HG03025 (cell line): ENCODE results near the gene TTC16.

Experiments used
- ATAC-seq: cut with Tn5 transposase; IDR thresholded peaks from one replicate; pipeline ENCODE4 v1.9.1; 2021; ENCODE audit warnings: mild to moderate bottlenecking, moderate library complexity; ENCODE audit not compliant: unreplicated experiment, low FRiP score

Gene TTC16

DNA sequence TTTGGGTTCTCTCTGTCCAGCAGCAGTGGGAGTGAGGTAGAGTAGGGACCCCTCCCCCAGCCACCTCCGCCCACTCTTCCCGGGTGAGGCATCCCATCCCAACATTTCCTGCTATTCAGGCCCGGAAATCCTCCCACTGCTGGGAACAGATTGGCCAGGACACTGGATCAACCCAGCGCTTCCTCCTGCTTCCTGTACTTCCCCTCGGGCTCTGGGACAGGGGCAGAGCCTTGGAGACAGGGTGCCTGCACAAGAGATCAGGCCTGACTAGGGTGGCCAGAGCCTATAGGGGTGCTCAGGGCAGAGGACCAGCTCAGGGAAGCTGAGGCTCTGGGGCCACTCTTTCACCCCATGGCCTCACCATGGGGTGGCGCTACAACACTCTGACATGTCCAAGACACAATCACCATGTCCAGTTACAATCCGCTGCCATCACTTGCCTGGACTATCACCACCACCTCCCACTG, 48.1 kb downstream of the TTC16 start:
- no peak for ATAC-seq

DNA sequence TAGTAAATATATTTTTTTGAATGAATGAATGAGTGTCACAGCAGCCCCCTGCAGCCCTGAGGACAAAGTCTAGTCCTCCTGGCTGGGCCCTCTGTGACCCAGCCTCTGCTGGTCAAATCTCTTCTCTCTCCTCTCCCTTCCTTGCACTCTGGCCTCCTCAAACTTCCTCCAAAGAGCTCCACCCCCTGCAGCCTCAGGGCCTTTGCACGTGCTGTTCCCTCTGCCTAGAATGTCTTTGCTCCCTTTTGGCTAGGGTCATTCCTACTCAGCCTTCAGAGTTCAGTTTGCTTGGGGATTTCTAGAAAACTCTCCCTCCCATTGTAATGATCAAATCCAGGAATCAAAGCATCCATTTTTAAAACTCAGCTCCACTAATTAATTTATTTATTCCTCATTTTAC, 49.5 kb downstream of the TTC16 start:
- ATAC-seq: no peak

DNA sequence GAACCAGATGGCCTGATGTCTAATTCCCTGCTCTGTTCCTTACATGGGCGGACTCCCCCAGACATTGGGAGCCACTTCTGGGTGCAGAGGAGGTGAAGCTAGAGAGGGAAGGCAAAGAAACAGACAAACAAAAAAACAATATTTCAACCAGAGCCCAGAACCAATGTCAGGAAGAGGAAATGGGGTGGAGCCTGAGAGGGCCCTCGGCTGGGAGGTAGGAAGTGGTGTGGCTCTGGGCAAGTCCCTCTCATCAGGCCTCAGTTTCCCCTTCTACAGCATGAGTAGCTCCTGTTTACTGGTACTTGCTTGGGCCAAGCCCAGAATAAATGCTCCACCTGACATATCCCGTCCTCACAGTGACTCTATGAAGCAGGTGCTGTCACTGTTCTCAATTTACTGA, 51.5 kb downstream of the TTC16 start:
- no peak for ATAC-seq

DNA sequence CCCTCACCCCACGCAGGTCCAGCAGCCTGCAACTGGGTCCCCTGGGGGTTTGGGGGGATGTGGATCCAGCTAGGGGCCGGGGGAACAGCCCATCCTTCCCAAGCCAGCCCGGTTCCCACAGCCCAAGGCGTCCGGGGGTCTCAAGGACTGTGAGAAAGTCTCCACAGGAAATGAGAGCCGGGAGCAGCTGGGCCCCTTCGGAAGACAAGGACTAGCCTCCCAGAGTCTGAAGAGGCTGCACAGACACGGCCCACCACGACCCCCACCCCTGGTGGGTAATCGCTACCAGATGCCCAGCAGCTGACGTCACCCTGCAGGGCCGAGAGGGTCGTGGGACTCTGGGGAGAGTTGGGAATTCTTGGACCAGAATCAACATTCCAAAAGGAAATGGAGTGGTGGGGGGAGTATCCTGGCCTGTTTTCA, 52.0 kb downstream of the TTC16 start:
- no peak for ATAC-seq

DNA sequence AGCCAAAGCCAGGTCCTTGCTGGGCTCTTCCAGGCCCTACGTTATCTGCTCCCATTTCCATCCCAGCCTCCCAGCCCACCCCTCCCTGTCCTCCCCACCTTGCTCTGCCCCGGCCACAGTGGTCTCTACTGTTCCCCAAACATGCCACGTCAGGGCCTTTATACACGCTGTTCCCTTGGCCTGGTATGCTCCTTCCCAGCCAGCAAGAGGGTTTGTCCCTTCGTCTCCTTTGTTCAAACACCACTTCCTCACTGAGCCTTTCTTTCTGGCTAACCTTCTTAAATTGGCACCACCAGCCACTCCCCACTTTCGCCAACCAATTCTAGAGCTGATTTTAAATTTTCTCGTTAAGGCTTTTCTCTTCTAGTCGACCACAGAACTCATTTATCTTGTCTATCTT, 52.8 kb downstream of the TTC16 start:
- ATAC-seq: no peak

DNA sequence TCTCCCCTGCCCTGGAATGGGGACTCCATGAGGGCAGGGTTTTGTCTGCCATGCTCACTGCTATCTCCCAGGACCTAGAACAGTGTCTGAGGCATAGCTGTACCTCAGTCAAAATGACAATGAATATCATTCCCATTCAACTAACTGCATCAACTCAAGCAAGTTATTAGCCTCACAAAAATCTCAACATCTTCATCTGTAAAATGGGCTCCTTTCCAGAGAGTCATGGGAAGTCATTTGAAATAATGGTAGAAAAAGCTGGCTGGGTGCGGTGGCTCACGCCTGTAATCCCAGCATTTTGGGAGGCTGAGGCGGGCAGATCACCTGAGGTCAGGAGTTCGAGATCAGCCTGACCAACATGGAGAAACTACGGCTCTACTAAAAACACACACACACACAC, 53.2 kb downstream of the TTC16 start:
- ATAC-seq: no peak

DNA sequence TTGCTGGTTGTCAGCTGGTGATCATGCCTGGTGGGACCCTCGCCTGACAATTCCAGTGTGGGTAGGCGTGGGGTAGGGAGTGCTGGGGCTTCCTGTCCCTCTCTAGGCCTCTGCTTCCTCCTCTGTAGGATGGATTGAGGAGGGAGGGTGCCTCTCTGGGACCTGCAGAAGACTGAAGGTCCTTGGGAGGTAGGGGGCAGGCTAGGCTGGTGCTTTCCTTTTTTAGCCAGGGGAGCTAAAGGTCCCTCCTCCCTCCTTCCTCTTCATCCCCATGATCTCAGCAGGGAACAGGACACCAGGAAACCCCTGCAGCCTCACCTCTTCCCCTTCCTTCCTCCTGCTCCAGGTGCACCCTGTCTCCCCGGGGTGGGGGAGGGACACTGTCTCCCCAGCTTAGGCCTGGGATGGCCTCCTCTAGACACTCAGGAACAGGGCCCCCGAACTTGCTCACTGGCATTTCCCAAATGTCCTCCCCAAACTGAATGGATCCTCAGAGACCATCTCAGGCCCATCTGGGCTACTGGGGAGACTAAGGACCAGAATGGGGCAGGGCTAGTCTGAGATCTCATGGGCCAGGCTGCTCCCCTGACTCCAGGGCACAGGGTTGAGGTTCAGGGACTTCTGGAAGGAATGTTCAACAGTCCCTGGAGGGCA, 54.2 kb downstream of the TTC16 start:
- no peak for ATAC-seq

DNA sequence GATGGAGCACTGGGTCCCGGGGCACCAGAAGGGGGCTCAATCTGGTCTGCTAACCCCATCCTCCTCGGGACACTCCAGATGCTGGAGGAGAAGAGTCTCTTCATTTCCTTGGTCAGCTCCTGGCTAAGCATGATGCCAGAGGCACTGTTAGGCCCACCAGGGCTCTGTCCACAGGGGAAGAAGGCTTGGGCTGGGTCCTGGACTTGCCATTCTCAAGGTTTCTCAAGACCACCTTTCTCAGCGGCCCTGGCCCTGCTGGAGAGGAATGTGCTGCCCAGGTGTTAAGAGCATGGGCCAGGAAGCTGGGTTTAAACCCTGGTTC, 54.7 kb downstream of the TTC16 start:
- no peak for ATAC-seq

DNA sequence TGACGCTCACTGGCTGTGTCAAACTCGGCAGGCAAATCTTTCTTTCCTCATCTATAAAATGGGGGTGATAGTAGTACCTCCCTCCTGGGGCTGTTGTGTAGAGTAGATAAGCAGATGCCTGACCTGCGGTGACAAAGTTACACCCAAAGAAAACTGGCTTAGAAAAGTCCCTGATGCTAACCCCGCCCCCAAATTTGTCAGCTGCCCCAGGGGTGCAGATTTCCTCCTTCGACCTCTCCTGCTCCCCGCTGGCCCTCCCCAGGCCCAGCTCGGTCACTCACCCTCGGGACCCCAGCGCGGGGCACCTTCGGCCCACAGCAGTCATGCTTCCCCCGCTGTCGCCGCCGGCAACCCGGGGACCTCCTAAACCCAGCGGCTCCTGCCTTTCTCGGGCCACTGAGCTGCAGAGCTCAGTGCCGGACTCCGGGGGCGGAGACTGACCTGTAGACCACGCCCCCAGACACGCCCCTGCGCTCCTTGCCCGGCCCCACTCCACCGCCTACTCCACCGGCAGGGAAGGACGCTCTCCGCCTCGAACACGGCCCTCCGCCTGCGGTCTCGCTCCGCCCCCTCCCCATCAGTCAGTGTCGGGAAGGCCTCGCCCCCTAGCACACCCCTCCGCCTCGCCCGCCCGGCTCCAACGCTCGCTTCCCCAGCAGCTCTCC, 55.2 kb downstream of the TTC16 start:
- ATAC-seq: peak; percentile 88

DNA sequence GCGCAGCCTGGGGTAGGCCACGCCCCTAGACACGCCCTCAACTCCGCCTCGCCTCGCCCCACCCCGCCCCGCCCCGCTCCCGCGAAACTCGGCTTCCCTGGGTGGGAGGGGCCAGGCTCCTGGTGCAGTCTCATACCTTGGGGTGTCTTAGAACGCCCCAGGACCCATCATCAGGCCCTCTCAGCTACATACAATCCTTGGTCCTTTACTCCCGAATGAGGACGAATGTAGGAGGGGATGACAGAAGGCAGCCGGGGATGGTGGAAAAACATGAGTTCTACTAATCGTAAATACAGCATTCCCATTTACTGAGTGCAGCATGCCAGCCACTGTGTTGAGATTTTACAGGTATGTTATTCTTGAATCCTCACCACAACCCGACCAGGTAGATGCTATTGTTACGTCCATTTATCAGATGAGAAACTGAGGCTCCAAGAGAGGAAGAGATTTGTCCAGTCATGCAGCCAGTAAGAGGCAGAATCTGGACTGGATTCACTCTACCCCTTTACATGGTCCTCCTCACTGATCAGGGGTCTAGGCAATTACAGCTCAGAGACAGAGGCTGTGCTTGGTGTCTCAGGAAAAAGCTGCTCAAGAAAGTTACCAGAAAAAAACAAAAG, 55.8 kb downstream of the TTC16 start:
- ATAC-seq: no peak

DNA sequence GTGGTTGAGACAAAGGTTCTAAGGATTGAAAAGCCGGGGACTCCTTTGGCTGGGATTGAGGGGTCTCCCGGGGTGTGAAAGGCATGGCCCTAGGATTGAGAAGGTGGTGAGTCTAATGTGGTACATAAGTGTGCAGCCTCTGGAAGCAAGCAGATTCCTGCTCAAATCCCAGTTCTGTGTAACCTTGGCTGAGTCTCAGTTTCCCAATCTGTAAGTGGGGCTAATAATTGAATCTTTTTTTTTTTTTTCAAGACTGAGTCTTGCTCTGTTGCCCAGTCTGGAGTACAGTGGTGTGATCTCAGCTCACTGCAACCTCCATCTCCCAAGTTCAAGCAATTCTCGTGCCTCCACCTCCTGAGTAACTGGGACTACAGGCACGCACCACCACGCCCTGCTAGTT, 56.7 kb downstream of the TTC16 start:
- ATAC-seq: no peak

DNA sequence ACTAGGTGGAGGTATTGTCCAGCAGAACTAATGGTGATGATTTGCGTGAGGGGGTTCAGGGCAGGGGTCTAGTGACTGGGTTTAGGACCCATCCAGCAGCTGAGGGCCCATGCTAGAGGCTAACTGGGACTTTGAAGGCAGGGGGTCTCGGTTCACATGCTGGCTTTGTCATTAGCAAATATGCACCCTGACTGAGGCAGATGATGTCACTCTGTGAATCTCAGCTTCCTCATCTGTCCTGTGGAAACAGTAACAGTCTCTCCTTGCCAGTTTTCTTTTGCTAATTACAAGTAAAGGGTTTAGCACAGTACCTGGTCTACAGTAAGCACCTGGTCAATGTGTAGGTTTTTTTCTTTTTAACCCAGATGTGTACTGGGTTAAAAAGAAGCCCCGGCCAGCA, 57.4 kb downstream of the TTC16 start:
- no peak for ATAC-seq

DNA sequence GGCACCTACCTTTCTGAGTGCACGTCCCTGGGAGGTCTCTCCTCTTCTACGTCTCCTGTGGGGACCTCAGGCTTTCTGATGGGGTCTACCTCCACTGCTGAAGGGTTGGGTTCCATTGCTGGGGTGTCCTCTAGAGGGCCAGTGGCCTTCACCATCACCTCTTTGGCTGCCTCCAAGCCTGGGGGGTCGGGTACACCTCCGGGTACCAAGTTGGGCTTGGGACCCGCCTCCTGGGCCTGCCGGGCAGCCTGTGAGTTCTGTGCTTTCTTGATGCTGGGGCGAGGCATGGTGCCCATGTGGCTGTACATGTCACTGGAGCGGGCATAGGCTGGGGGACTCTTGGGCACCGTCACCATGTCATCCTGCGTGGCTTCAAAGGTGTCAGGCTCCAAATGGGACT, 58.1 kb downstream of the TTC16 start:
- no peak for ATAC-seq

DNA sequence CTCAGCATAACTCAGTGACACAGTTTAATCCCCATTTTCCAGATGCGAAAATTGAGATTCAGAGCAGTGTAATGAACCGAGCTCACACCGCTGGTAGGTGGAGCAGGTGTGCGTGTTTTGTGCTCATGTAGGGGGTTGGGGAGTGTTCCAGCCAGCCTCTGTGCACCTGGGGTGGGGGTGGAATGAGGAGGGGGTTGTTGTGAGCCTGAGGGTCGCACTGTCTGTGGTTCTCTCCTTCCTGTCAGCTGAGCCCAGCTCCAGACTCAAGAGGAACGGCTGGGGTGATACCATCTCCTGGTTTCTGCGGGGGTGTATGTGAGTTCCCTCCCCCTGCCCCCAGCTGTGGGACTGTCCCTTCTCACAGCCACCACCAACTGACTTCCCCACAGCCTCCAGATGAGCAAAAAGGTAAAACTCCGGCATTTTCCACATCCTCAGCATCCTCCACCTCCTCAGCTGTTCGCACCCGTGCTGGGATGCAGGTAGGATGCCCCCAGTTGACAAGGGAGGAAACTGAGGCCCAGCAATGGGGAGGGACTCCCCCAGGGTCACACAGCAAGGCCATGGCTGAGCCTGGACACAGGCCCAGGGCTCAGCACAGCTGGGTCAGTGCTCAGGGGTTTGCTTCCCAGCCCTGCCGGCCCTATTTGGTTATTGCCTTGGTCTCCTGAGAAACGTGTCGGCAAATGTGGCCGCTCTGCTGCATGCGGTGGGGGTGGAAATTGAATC, 60.5 kb downstream of the TTC16 start:
- no peak for ATAC-seq

DNA sequence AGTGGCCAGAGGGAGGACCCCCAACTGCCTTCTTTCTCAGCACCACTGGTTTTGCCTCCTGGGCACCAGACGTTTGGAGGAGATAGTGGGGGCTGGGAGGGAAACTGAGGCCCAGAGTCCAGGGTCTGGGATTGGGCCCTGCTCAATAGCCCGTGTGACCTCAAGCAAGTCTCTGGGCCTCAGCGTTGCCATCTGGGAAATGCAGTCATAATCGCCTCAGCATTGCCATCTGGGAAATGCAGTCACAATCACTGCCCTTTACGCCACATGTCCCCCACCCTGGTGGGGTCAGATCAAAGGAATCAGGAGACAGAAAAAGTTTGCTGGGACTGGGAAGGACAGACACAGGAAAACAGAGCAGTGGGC, 61.0 kb downstream of the TTC16 start:
- ATAC-seq: no peak

DNA sequence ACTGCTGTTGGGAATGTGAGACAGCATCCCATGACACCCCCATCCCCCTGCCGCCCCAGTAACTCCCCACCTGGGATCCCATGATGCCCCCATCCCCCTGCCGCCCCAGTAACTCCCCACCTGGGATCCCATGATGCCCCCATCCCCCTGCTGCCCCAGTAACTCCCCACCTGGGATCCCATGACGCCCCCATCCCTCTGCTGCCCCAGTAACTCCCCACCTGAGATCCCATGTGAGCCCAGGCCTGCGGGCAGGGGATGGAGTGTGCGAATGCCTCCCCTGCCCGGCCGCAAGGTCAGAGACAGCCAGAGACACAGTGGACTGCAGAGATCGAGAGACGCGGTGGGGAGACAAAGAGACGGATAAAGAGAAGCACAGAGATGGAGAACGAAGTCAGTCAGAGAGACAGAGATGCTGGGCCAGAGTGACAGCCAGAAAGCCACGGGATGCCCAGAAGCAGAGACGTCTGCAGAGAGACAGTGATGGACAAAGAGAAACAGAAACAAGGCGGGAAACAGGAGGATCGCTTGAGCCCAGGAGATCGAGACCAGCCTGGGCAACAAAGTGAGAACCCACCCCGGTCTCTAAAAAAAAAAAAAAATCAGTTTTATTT, 61.6 kb downstream of the TTC16 start:
- no peak for ATAC-seq

DNA sequence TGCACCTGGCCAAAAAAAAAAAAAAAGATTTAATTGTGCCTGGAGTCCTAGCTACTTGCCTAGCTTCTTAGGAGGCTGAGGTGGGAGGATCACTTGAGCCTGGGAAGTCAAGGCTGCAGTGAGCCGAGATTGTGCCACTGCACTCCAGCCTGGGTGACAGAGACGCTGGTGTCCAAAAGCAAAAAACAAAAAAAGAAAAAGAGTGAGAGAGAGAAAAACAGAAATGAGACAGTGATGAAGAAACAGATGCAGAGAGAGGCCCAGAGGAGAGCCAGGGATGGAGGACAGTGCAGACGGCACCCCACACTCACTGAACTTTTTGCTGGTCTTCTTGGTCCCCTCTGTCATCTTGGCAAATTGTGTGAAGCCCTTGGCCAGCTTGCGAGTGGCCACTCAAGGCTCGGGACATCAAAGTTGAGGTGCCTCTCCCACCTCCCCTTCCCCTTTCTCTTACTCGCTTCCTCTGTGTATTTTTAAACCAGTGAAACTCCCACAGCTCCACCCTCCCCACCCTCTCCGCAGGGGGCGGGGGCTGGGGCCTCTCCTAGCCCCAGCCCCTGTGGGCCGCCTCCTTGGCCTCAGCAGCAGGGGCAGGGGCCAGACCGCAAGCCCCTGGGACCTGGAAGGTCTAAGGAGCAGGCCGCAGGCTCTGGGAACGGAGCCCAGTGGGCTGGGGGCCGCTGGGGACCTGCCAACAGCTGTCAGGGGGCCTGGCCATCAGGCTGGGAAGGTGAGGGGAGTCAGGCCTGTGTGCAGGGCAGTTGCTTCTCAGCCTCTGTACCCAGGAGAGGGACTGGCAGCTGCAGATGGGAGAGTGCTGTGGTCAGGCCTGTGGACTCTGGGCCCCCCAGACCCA, 62.6 kb downstream of the TTC16 start, which contains the start of gene SH2D3C:
Gene SH2D3C (minus strand): TSS at position 387 of the 856 bp plus-strand sequence. CDS start 39 bp downstream, at position 348.
- ATAC-seq: peak; percentile 34

DNA sequence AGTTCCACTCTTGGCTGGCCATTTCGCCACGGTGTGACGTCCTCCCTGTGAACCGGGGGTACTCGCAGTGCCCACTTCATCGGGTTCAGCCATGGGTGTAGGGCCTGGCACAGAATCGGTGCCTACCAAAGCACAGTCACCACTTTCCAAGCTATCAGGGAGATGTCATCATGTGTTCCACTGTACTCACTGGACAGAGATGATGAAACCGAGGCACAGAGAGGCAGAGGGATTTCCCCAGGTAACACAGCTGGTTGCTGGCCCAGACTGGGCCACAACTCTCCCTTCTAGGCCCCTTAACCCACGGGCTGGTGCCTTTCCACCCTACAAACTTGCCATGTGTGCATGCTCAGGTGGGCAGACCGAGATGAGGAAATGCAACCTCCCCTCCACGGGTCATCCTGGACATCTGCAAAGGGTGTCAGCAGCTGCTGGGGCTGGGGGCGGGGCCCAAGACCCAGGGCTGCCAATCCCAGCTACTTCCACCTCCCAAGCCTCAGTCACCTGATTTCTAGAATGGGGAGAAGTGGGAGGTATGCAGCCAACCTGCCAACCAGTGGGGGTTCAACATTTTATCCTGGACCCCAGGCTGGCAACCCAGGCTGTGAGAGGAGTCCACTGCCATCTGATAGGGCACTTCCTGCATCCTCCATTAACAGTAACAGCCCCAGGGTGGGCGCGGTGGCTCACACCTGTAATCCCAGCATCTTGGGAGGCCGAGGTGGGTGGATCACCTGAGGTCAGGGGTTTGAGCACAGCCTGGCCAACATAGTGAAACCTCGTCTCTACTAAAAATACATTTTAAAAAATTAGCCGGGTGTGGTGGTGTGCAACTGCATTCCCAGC, 63.5 kb downstream of the TTC16 start:
- peak; percentile 36 for ATAC-seq
